Measurements from ENCODE around the gene KDM4B.
A peak's percentile ranks its signal among the peaks of the same experiment; 100 is the strongest.

The KDM4B gene

DNA sequence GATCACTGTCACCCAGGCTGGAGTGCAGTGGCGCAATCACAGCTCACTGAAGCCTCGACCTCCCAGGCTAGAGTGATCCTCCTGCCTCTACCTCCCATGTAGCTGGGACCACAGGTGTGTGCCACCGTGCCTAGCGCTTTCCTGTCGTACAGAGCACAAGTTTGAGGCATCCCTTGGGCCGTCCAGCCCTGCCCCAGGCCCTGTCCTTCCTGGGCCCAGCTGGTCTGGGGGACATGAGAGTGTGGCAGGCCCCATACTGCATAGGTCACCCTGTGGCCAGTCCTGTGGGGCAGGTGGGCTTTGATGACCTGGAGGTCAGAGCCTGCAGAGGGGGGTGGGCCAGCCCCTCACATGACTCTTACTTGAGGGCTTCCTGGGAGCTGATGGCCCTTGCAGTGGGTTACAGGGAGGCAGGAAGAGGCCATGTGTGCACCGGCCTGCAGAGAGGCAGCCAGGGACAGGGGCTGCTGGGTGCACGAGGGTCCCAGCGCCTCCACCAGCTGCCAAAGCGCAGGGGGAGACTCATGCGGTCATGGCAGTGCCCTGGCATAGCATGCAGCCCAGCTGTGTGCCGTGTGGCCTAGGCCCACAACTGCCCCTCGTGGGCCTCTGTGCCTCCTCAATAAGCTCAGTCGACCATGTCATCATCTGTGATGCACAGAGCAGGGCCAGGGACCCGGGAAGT is 61.4 kb downstream of the KDM4B start:
- no peaks in the 10 kb centered on the region for H3K27me3 ChIP-seq (replicated peaks)

GRCh38 chr19:5030822-5031221 is 61.9 kb downstream of the KDM4B start:
- in situ Hi-C loops (cut with HindIII; ENCODE audit: low pct_ligation_motif_present, low sequenced_read_pairs), result no loop called here
- TF ChIP-seq, protein P1, sequence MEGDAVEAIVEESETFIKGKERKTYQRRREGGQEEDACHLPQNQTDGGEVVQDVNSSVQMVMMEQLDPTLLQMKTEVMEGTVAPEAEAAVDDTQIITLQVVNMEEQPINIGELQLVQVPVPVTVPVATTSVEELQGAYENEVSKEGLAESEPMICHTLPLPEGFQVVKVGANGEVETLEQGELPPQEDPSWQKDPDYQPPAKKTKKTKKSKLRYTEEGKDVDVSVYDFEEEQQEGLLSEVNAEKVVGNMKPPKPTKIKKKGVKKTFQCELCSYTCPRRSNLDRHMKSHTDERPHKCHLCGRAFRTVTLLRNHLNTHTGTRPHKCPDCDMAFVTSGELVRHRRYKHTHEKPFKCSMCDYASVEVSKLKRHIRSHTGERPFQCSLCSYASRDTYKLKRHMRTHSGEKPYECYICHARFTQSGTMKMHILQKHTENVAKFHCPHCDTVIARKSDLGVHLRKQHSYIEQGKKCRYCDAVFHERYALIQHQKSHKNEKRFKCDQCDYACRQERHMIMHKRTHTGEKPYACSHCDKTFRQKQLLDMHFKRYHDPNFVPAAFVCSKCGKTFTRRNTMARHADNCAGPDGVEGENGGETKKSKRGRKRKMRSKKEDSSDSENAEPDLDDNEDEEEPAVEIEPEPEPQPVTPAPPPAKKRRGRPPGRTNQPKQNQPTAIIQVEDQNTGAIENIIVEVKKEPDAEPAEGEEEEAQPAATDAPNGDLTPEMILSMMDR (IDR thresholded peaks at IDR 0.05; ENCODE audit: low read depth, low read length, missing control alignments), result no peak
- Histone ChIP-seq H3K27me3 (replicated peaks) (no peaks in the 10 kb centered on the region), H3K27ac (no peak overlapping the region), H3K4me3 (ENCODE audit: low read depth, low read length) (no peak overlapping the region), H3K36me3 (replicated peaks) (peaks cover 3% of the 10 kb centered on the region)
- no peak for DNase-seq

More for the DNA sequence above, 61.4 kb downstream of the KDM4B start:
- DNase-seq, result no peak
- TF ChIP-seq, protein P1 (IDR thresholded peaks at IDR 0.05; ENCODE audit: low read depth, low read length, missing control alignments), result no peak
- H3K36me3 ChIP-seq (replicated peaks), result peaks cover 3% of the 10 kb centered on the region
- no peak overlapping the region for H3K4me3 ChIP-seq (ENCODE audit: low read depth, low read length)
- no peak overlapping the region for H3K27ac ChIP-seq
- in situ Hi-C loops (cut with HindIII; ENCODE audit: low pct_ligation_motif_present, low sequenced_read_pairs), result no loop called here

DNA sequence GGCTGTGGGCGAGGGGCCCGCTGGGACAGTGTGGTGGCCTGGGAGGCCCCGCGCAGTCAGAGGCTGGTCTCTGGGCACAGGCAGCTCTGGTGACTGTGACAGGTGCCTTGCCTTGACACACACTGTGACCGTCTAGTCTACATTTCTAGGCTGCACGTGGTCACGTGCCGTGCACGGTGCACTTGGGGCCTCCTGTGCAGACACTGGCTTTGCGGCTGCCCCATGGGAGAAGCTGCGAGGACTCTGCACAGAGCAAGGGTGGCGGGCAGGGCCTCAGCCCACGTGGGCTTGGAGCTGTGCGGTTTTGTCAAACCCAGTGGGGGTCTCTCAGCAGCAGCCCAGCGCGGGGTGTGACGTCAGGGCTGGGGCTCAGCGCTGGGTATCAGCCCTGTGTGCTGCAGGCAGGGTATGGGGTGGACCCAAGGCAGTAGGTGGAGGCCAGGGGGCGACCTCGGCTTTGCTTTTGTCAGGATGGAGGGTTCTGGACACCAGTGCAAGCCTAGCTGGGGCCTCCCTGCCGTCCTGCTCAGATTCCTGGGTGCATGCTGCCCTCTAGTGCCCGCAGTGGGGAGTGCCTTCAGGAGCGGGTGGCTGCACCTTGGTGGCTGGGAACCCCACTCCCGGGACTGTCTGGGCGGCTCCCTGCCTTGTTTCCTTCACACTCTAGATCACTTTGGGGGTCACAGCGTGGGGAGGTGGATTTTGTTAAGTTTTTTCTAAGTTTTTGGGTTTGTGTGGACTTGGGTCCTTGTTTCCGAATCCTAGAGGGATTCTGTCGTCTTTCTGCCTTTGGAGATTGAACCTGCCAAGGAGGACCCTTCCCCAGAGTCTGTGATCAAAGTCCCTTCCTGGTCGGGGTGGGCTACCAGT is 62.6 kb downstream of the KDM4B start:
- TF ChIP-seq, protein P1 (IDR thresholded peaks at IDR 0.05; ENCODE audit: low read depth, low read length, missing control alignments), result peak; percentile 97
- H3K4me3 ChIP-seq (ENCODE audit: low read depth, low read length), result no peak overlapping the region
- no peak overlapping the region for H3K27ac ChIP-seq
- DNase-seq, result peak; percentile 70
- H3K27me3 ChIP-seq (replicated peaks), result no peaks in the 10 kb centered on the region
- peaks cover 3% of the 10 kb centered on the region for H3K36me3 ChIP-seq (replicated peaks)
- in situ Hi-C loops (cut with HindIII; ENCODE audit: low pct_ligation_motif_present, low sequenced_read_pairs), result no loop called here

- peak; percentile 11 for DNase-seq
- in situ Hi-C loops (cut with HindIII; ENCODE audit: low pct_ligation_motif_present, low sequenced_read_pairs), result no loop called here
- Histone ChIP-seq H3K4me3 (ENCODE audit: low read depth, low read length) (no peak overlapping the region), H3K27me3 (replicated peaks) (no peaks in the 10 kb centered on the region), H3K36me3 (replicated peaks) (peaks cover 3% of the 10 kb centered on the region), H3K27ac (no peak overlapping the region)
- TF ChIP-seq, protein P1 (IDR thresholded peaks at IDR 0.05; ENCODE audit: low read depth, low read length, missing control alignments), result peak; percentile 36
Measured at GRCh38 chr19:5032101-5032967, 63.4 kb downstream of the KDM4B start.

GRCh38 chr19:5035105-5035761 is 66.3 kb downstream of the KDM4B start:
- Histone ChIP-seq H3K4me3 (ENCODE audit: low read depth, low read length) (no peak overlapping the region), H3K27ac (no peak overlapping the region), H3K27me3 (replicated peaks) (no peaks in the 10 kb centered on the region), H3K36me3 (replicated peaks) (peaks cover 12% of the 10 kb centered on the region)
- DNase-seq, result no peak
- in situ Hi-C loops (cut with HindIII; ENCODE audit: low pct_ligation_motif_present, low sequenced_read_pairs), result no loop called here
- TF ChIP-seq, protein P1 (IDR thresholded peaks at IDR 0.05; ENCODE audit: low read depth, low read length, missing control alignments), result no peak

All from brain microvascular endothelial cell (primary cell).